ENCODE results near the gene SCO1. TPM values are rescaled to one million over a fixed set of nuclear protein-coding genes. Genes with fewer than 3 reads are reported as not detected.

Gene SCO1
- total and polyA plus RNA-seq, 10 of the 15 experiments (the other 5 are each of a cell fraction or from before 2014, with no cell fraction given): 8.2 to 73.0 (median 37.1) TPM

- H3K9ac ChIP-seq (ENCODE audit: control insufficient read depth, insufficient read depth, low read length): no peak overlapping the region
- H3K9me3 ChIP-seq (replicated peaks; ENCODE audit: control insufficient read depth, insufficient read depth, low read length): no peaks in the 10 kb centered on the region
- no peak for TF ChIP-seq PAX5 (IDR thresholded peaks at IDR 0.05; ENCODE audit: borderline replicate concordance, low read depth, low read length)
- TF ChIP-seq POLR2AphosphoS5 (IDR thresholded peaks at IDR 0.05; ENCODE audit: low read length): no peak
- no peak for FAIRE-seq
- H2AFZ ChIP-seq (ENCODE audit: control insufficient read depth, low read depth, low read length): no peak overlapping the region
- no peaks in the 10 kb centered on the region for H4K20me1 ChIP-seq (ENCODE audit: control insufficient read depth, insufficient read depth)
- SMC1A ChIA-PET (ENCODE audit: uncharacterized antibody, unreplicated experiment): interaction anchor here (1.2 to 1.8 kb wide), 4 partner anchors 14 to 52 kb away, joined by 5 to 10 read pairs (median 5); no protein-coding TSS in a partner anchor
- RAD21 ChIA-PET (ENCODE audit: unreplicated experiment): interaction anchor here (1.1 to 3.2 kb wide), 2 partner anchors 14 to 213 kb away, joined by 3 to 13 read pairs; no protein-coding TSS in a partner anchor
- WGBS (ENCODE audit: insufficient coverage, insufficient replicate concordance, low lambda C conversion rate, missing lambda C conversion rate): 81% methylated on average over 15 of the region's 15 CpGs
- no peaks in the 10 kb centered on the region for H3K79me2 ChIP-seq (ENCODE audit: control insufficient read depth, insufficient read depth, low read length)
- no peak for ATAC-seq
- CTCF ChIA-PET: interaction anchor here (0.7 to 10.7 kb wide), 17 partner anchors 8 to 1304 kb away, joined by 3 to 138 read pairs (median 4); no protein-coding TSS in a partner anchor
- no peak overlapping the region for H3K4me3 ChIP-seq
- no TSS peak for BruUV-seq (replicated peaks)
- peaks cover 21% of the 10 kb centered on the region for H3K4me1 ChIP-seq (ENCODE audit: control insufficient read depth, insufficient read depth, low read length)
- in situ Hi-C loops (cut with MboI) (loop anchor here (25.0 kb wide), 3 partner anchors 506 to 1006 kb away; no protein-coding TSS in a partner anchor), intact Hi-C loops (cut with micrococcal nuclease; ENCODE audit: unreplicated experiment) (loop anchor here (1.0 to 10.0 kb wide), 3 partner anchors 53 to 216 kb away; partner anchors contain the start of gene TMEM220)
- POLR2A ChIA-PET: no interaction called here
- no peak overlapping the region for H3K27ac ChIP-seq (ENCODE audit: control insufficient read depth, insufficient read depth)
- H3K27me3 ChIP-seq (replicated peaks in 1 of 2; ENCODE audit: control insufficient read depth in 2 of 2, insufficient read depth in 2 of 2, low read length in 1 of 2): no peaks in the 10 kb centered on the region
- no peaks in the 10 kb centered on the region; a peak in 1 of 4 replicates for H3K36me3 ChIP-seq (ENCODE audit: control insufficient read depth in 2 of 2, insufficient read depth in 2 of 2, low read length in 1 of 2)
- DNase-seq (ENCODE audit: low read depth, low spot score): no peak
- H3K4me2 ChIP-seq (ENCODE audit: control insufficient read depth, insufficient read depth): no peak overlapping the region
Measured at GRCh38 chr17:10631701-10632100, 65.6 kb downstream of the SCO1 start.

- Histone ChIP-seq H3K4me3 (no peak overlapping the region), H3K4me2 (ENCODE audit: control insufficient read depth, insufficient read depth) (no peak overlapping the region), H3K36me3 (ENCODE audit: control insufficient read depth in 2 of 2, insufficient read depth in 2 of 2, low read length in 1 of 2) (no peaks in the 10 kb centered on the region; a peak in 1 of 4 replicates), H3K4me1 (ENCODE audit: control insufficient read depth, insufficient read depth, low read length) (peaks cover 21% of the 10 kb centered on the region), H3K27ac (ENCODE audit: control insufficient read depth, insufficient read depth) (no peak overlapping the region), H4K20me1 (ENCODE audit: control insufficient read depth, insufficient read depth) (no peaks in the 10 kb centered on the region), H3K79me2 (ENCODE audit: control insufficient read depth, insufficient read depth, low read length) (no peaks in the 10 kb centered on the region), H3K27me3 (replicated peaks in 1 of 2; ENCODE audit: control insufficient read depth in 2 of 2, insufficient read depth in 2 of 2, low read length in 1 of 2) (no peaks in the 10 kb centered on the region), H3K9ac (ENCODE audit: control insufficient read depth, insufficient read depth, low read length) (no peak overlapping the region), H3K9me3 (replicated peaks; ENCODE audit: control insufficient read depth, insufficient read depth, low read length) (no peaks in the 10 kb centered on the region), H2AFZ (ENCODE audit: control insufficient read depth, low read depth, low read length) (no peak overlapping the region)
- ATAC-seq (0 out of 3 replicates have a peak, but pooled peaks have one; percentile 29), FAIRE-seq (no peak), DNase-seq (ENCODE audit: low read depth, low spot score) (no peak)
- ChIA-PET CTCF (interaction anchor here (0.7 to 10.7 kb wide), 15 partner anchors 8 to 215 kb away, joined by 3 to 138 read pairs (median 4); no protein-coding TSS in a partner anchor), POLR2A (no interaction called here), RAD21 (ENCODE audit: unreplicated experiment) (interaction anchor here (1.1 to 3.2 kb wide), 2 partner anchors 15 to 214 kb away, joined by 3 to 13 read pairs; no protein-coding TSS in a partner anchor), SMC1A (ENCODE audit: uncharacterized antibody, unreplicated experiment) (interaction anchor here (0.9 to 1.8 kb wide), 6 partner anchors 14 to 53 kb away, joined by 4 to 10 read pairs (median 5); no protein-coding TSS in a partner anchor)
- in situ Hi-C loops (cut with MboI): loop anchor here (25.0 kb wide), 3 partner anchors 506 to 1006 kb away; no protein-coding TSS in a partner anchor
- intact Hi-C loops (cut with micrococcal nuclease; ENCODE audit: unreplicated experiment): loop anchor here (1.0 to 10.0 kb wide), 3 partner anchors 53 to 216 kb away; partner anchors contain the start of gene TMEM220
- BruUV-seq (replicated peaks): no TSS peak
- 43% methylated on average over 18 of the region's 18 CpGs for WGBS (ENCODE audit: insufficient coverage, insufficient replicate concordance, low lambda C conversion rate, missing lambda C conversion rate)
- TF ChIP-seq ZNF274 (IDR thresholded peaks at IDR 0.05; ENCODE audit: insufficient read depth, insufficient read length) (no peak), ZSCAN29 (IDR thresholded peaks at IDR 0.05) (no peak), NFXL1 (IDR thresholded peaks at IDR 0.05; ENCODE audit: borderline replicate concordance) (no peak), RAD21 (IDR thresholded peaks at IDR 0.05; ENCODE audit: insufficient read depth, low read depth, low read length) (peak; percentile 61), SMC3 (IDR thresholded peaks at IDR 0.05; ENCODE audit: borderline replicate concordance, low read length) (peak; percentile 47), SUPT20H (IDR thresholded peaks at IDR 0.05; ENCODE audit: borderline replicate concordance, control insufficient read depth, low read depth, low read length) (no peak)
- TF ChIP-seq, protein P1, sequence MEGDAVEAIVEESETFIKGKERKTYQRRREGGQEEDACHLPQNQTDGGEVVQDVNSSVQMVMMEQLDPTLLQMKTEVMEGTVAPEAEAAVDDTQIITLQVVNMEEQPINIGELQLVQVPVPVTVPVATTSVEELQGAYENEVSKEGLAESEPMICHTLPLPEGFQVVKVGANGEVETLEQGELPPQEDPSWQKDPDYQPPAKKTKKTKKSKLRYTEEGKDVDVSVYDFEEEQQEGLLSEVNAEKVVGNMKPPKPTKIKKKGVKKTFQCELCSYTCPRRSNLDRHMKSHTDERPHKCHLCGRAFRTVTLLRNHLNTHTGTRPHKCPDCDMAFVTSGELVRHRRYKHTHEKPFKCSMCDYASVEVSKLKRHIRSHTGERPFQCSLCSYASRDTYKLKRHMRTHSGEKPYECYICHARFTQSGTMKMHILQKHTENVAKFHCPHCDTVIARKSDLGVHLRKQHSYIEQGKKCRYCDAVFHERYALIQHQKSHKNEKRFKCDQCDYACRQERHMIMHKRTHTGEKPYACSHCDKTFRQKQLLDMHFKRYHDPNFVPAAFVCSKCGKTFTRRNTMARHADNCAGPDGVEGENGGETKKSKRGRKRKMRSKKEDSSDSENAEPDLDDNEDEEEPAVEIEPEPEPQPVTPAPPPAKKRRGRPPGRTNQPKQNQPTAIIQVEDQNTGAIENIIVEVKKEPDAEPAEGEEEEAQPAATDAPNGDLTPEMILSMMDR (IDR thresholded peaks at IDR 0.05 in 2 of 3, conservative IDR thresholded peaks at IDR 0.05 in 1 of 3; ENCODE audit: control insufficient read depth in 2 of 3, extremely low read depth in 1 of 3, insufficient read depth in 1 of 3, low read depth in 3 of 3, low read length in 3 of 3): peak; percentile 66 to 92 (median 89)
Measured at GRCh38 chr17:10631048-10631700, 66.2 kb downstream of the SCO1 start.

Measured in GM12878 (cell line).